Stimulated activated CD8-positive, alpha-beta memory T cell treated with anti-CD3 and anti-CD28 coated beads, Interleukin-12 subunit alpha, Interleukin-12 subunit beta, amount 100 ng/mL, for 1 hour (primary cell): ENCODE results near the gene APLP2.

Source experiments
- DNase-seq: peaks from one replicate; pipeline ENCODE4 v3.0.0-alpha.2; 2020; ENCODE audit warnings: low read depth

Gene APLP2

DNA sequence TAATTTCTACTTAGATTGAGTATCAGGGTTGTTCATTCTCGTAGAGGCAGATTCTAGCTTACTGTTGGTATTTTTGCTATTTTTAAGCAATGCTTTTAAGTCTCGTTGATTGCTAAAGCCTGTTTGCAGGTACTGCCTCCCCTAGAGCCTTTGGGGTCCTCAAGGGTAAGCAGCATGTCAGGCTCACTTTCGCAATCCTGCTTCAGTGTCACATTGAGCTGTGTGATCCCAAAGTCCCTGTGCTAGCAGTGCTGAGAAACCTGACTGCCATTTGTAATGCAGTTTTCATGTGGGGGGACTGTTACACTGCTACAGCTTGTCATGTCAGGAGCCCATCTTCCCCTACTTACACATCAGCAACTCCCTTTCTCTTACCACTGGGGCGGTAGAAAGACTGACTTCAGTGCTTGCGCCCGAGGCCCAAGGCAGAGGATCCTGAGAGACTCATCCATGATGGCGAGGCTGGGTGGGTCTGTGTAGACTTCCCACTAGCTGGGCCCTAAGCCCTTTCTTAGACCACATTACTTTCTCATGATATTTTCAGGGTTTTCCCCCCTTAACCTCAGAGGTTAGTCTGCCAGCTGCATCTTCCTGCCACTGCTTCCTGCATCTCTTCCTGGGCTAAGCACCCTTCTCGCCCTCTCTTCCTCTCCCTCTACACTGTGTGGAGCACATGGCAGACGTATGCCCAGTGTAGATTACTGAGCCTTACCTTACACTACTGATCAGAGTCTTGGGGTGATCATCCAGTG is 49.1 kb downstream of the APLP2 start:
- DNase-seq: no peak

DNA sequence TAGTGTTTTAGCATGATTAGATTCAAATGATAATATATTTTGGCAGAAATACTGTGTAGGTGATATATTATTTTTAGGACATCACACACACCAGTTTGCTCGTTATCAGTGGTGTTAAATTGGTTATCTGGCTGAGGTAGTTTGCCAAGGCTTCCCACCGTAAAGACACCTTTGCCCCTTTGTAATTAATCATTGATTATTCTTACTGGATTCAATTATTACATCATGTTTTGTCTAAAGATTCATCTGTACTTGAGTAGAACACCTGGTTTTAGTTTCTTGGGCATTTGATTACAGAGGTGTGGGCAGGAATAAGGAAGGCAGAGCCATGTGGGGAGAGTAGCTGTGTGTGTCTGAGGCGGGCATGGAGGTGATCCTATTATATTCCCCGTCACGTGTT is 50.4 kb downstream of the APLP2 start:
- DNase-seq: no peak

DNA sequence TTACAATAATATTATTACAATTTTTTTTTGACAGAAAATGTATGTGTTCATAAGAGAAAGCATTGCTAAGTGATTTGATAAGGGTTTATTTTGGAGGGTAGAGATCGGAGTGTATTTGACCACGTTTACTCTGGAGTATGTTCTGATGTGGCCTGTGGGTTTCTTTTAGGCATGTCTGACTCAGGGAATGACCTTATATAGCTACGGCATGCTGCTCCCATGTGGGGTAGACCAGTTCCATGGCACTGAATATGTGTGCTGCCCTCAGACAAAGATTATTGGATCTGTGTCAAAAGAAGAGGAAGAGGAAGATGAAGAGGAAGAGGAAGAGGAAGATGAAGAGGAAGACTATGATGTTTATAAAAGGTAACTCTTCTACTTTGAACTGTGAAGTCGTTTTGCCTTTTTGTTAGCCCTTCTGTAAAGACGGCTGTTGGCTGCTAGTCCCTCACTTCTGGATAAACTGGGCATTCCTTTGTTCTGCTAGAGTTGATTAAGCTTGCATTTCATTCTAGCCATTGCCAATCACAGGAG is 51.8 kb downstream of the APLP2 start:
- no peak for DNase-seq

DNA sequence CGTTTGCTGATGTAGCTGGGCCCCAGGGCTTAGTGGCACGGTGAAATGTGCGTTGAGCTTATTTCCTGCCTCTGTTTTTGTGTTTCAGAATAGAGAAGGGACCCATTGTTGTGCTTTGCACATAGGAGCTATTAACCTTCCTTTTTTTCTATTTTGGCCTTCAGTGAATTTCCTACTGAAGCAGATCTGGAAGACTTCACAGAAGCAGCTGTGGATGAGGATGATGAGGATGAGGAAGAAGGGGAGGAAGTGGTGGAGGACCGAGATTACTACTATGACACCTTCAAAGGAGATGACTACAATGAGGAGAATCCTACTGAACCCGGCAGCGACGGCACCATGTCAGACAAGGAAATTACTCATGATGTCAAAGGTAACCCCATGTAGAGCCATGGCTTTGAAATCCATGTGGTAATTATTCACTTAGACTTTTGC is 52.5 kb downstream of the APLP2 start:
- no peak for DNase-seq

DNA sequence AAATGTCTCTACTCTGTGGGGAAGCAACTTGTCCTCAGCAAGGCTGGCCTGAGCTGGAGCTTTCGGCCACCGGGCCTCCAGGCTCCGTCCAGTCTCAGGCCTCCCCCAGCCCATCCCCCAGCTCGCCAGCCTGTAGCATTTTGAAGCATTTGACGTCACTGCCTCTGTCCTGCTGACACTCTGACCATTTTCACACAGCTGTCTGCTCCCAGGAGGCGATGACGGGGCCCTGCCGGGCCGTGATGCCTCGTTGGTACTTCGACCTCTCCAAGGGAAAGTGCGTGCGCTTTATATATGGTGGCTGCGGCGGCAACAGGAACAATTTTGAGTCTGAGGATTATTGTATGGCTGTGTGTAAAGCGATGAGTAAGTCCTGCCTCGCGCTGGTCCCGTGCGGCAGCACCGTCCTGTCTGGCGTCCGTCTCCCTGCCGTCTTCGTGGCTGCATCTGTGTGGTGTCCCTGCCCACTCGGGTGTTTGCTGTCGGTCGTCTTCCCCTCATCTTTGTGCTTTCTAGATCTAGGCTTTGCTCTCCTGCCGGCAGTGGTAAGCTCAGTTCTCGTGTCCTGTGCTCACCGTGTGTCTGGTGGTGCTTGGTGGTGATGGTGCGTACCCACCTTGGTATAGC is 53.8 kb downstream of the APLP2 start:
- DNase-seq: no peak

DNA sequence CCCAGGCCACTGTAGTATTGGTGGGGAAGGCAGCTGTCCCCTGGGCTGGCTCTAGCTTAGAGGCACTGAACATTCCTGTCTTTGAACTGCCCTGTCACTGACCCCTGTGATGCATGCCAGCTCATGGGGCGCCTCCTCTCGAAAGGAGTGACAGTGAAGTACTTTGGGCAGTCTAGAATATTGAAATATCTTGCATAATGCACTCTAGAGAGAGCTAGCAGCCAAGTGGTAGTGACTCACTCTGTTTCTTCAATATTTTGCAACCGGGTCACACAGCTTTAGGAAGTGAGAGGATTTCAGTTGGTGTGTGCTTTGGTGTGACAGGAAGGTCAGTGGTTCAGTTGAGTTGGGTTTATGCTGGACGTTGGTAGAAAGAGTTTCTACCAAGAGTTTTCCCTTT is 54.4 kb downstream of the APLP2 start:
- no peak for DNase-seq

DNA sequence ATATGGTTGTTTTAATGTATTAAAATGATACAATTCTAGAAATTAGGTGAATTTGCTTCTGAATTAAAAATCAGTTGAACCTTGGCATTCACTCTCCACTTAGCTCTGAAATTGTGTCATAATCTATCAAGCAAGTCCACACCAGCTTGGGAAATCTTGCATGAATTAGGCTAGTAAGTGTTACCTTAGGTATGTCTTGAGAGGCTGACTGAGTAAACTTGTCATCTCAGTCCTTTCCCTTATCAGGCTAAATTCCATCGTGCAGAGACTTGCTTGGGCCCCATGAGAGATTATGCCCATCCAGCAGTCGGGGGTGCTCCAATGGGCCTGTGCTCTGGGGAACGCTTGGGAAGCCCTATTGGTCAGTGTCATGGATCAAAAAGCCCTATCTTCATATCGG is 55.9 kb downstream of the APLP2 start:
- DNase-seq: no peak

DNA sequence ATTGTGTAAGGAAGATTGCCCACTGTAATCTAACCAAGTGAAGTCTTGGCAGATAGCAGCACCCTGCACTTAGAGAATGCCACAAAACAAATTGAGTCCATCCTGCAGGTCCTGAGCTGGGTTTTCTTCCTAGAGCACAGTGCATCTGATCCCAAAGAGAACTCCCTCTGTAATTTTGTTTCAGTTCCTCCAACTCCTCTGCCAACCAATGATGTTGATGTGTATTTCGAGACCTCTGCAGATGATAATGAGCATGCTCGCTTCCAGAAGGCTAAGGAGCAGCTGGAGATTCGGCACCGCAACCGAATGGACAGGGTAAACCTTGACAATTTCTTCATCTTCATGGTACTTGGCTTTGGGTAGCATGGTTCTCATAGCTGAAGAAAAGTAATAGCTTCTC is 56.8 kb downstream of the APLP2 start:
- DNase-seq: no peak

DNA sequence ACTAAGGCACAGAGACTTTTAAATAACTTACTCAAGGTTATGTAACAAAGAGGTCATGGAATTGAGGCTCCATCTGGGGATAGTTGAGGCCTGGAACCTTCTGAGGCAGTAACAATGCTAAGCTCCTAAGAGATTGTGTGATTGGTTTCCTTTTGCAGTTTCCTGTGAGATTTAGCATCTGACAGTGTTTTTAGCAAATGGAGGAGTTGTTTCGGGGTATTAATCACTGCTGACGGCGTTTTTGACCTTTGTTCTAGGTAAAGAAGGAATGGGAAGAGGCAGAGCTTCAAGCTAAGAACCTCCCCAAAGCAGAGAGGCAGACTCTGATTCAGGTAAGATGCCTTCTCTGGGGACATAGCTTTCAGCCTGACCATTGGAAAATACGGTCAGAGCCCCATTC is 57.8 kb downstream of the APLP2 start:
- no peak for DNase-seq

DNA sequence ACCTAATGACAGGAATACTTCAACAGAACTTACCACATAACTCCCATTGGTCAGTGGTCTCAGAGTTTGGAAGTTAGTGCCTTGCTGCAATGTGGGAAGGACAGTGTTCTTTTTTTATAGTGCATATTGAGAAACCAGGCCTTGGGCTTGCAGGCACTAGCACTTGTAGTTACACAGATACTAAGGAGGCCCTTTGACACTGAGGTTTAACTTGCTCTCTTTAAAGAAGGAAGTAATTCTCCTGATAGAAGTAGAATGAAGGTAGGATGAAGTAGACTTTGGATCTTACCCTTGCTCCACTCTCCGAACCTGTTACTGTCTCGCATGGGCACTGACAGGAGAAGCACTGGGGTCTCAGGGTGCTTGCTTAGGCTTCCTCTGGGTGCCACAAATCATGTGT is 58.9 kb downstream of the APLP2 start:
- DNase-seq: no peak

DNA sequence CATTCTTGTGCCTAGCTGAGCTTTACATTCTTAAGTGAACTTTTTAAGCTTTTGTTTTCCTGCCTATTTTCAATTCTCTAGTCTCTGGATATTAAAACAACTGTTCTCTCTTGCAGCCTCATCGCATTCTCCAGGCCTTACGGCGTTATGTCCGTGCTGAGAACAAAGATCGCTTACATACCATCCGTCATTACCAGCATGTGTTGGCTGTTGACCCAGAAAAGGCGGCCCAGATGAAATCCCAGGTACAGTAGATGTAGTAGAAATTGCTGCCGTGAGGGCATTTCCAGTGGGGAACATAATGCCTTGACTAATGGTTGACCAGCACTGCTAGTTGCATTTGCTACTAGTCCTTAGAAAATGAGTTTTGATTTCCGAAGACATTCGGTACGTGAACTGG is 60.2 kb downstream of the APLP2 start:
- no peak for DNase-seq

DNA sequence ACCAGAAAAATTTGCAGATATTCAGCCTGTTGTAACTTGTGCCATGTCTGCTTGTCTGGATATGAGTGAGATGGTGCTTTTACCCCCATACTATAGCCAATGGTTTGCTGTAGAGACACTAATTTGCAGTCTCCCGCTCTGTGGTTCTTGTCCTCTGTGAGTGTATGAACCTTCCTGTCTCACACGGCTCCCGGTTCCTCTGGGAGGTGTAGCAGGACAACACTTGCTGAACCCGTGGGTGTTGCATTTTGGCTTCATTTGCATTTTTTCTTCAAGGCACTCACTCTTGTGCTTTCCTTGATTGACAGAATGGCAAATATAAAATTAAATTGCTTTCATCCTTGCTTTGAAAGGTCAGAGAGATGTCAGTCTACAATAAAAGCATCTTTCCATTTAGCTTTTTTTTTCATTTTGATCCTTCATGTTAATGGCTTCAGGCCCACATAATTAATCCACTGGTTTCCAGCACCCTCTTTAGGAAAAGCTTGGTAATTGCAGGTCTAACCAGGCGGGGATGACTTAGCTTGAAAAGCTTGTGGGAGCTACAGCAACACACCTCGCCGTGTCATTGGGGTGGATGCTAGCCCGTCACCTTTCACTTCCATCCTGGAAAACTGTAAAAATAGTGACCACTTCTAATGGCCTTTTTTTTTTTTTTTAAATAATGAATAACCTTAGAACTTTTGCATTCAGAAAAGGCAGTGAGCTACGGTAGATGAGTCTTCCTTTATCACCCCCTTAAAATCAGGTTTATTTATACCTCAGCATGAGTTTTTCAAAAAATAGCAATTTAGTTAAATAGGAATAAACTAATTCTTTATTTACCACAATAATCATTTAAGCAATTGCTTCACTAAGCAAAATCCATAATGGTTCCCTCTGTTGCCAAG is 62.5 kb downstream of the APLP2 start:
- peak; percentile 35 for DNase-seq

DNA sequence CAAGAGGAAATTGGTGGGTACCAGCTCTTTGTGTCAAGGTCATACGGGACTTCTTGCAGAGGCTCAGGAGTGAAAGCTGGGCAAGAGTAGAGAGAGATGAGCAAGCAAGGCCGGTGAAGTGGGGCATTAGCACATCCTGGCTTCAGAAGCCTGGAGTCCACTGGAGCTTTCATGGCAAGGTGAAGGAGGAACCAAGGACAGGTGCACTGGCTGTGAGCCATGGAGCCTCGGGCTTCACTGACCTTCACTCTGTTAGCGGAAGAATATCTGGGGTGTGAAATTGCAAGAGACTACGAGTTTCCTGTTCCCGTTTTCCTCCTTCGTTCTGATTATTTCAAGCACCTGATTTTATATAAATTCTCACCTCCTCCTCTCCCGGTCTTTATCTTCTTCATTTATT is 64.0 kb downstream of the APLP2 start:
- DNase-seq: no peak

DNA sequence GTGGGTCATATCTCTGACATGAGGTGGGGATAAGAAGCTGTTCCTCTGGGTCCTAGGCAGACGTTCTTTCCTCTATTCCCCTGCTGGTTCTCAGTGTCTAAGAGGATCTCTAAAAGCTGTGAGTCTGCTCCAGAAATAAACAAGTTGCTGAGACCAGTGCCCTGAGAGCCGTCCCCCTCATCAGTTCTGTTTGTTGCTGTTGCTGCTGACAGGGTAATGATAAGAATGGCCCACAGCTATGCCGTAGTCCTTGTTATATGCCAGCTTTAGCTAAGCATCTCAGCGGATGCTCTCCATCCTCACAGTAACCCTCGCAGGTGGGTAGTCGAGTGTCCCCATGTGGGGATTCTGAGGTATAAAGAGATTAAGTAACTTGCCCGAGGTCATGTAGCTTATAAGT is 66.4 kb downstream of the APLP2 start:
- no peak for DNase-seq

DNA sequence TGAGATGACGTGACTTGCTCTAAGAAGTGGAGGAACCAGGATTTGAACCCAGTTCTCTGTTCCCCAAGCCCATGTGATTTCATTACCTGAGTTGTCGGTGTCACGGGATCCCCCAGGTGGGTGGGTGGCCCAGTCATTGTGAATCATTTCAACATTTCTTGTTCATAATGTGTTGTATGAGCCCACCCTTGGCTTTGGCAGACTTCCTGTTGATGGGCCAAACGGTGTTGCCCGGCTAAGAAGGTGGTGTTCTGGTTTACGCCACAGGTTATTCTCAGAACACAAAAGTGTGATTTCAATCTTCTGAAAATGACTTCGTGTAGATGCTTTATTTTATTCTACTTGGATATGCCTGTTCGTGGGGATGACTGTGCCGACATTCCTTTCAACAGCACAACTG is 68.3 kb downstream of the APLP2 start:
- no peak for DNase-seq

DNA sequence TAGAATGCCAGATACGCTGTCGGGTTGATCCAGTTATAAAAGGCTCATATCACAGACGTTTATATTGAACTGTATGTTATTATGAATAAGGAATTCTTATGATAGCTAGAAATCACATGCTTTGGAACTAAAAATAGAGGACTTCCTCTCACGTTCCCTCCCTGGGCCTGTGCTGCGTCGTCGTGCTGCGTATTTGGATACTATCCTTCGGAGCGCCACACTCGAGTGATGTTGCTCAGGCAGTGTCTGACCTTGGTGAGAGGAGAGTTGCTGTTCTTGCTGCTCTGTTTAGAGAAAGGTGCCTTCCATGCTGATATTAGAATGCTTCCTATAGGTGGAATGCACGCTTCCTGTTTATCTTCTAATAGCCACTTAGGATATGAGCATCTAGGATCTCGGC is 69.7 kb downstream of the APLP2 start:
- no peak for DNase-seq

DNA sequence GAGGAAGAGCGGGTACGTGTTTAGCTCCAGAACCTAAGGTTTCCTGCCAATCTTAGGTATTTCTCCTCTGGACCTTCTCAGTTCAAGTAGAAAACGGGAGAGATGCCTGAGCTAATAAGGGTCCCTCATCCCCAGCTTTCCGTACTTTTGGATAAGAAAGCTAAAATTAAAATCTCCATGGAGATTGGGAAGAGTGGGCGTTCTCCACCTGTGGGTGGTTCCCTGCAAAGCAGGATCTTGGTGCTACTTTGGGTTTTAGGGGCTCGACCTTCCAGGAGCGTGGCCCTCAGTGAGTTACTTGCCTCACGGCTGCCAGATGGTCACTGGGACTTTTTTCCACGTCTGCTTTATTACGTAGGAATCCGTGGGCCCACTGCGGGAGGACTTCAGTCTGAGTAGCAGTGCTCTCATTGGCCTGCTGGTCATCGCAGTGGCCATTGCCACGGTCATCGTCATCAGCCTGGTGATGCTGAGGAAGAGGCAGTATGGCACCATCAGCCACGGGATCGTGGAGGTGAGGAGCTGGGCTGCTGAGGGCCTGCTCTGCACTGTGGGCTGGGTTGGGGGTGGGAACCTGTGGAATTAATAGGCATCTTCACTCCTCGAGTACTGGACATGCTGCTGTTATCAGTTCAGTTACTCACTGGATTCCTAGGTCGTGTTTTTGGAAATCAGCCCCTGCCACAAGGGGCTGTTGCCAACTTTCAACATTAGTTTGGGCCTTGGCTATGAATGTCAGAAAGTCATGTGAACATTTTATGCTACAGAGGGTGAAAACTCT is 72.1 kb downstream of the APLP2 start:
- no peak for DNase-seq

DNA sequence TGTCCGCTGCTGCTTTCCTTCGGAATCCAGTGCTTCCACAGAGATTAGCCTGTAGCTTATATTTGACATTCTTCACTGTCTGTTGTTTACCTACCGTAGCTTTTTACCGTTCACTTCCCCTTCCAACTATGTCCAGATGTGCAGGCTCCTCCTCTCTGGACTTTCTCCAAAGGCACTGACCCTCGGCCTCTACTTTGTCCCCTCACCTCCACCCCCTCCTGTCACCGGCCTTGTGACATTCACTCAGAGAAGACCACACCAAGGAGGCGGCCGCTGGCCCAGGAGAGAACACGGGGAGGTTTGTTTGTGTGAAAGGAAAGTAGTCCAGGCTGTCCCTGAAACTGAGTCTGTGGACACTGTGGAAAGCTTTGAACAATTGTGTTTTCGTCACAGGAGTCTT is 74.4 kb downstream of the APLP2 start:
- no peak for DNase-seq

DNA sequence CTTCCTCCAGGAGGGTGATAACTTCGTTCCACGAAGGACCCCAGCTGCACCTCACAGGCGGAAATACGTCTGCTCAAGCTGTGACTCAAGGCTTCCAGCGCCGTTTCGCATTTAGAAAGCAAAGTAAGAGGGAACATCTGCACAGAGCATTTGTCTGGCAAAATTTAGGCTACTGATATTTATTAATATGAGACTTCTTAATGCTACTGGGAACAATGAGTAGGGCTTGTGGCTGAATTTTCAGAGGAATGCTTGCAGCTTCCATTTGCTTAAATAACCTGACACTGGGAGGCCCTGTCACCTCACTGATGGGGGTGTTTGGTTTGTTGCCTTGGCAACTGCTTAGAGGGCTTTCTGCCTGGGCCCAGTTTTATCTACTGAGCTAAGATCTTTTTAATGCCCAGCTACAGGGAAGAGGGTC is 75.2 kb downstream of the APLP2 start:
- DNase-seq: no peak

DNA sequence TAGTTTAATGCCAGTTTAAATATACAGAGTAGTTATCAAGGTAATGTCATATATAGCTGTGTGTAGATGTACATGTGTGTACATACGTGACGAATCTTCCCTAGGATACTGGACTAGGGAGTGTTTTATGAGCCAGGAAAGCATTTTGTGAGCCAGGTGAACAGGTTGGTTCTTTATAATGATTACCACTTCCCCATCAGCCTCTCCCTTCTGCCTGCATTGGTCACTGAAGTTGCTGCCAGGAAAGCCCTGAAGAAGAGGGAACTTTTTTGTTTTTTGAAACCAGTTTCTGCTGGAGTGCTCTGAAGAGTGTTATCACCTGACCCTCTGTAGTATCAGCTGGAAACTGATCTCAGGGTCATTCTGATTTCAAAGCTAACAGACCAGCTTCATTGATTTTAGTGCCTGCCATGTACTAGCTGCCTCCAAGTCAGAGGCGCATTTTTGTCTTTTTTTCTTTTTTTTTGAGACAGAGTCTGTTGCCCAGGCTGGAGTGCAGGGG is 75.7 kb downstream of the APLP2 start:
- DNase-seq: no peak

DNA sequence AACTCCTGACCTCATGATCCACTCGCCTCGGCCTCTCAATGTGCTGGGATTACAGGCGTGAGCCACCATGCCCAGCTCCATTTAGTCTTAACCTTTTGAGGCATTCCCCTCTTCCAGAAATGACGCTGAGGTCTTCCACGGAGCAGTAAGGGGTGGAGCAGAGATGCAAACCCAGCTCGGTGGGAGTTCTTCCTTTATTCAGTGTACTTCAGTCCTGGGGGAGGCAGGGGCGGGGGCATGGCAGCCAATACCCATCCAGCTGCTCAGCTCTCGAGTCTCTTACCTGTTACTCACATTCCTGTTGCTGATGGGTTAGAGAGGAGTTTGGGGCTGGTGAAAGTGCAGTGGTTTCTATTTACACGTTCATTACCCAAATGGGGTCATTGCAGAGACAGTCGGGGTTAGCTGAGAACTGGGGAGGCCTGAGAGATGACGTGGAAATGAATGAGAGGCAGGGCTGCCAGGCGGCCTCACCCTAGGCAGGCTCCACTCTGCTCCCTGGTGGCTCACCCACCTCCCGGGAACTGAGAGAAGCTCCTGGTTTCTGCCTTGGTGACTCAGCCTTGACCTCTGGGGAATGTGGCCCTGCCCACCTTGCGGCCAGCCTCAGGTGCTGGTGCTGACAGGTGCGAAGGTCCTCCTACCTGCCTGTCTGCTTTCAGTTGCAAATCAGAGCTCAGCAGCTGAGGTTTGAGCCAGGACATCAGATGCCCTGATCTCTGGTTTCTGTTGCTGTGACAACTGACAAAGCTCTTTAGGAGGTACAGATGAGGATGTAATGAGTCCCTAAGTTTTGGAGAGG is 76.5 kb downstream of the APLP2 start:
- no peak for DNase-seq
